Stimulated activated CD4-positive, alpha-beta T cell treated with anti-CD3 and anti-CD28 coated beads, Interleukin-15, amount 100 ng/mL, for 24 hours (primary cell): ENCODE measurements around the gene IMMP2L.

Source experiments
- DNase-seq: peaks from one replicate; pipeline ENCODE4 v3.0.0-alpha.2; 2020

Gene IMMP2L

DNA sequence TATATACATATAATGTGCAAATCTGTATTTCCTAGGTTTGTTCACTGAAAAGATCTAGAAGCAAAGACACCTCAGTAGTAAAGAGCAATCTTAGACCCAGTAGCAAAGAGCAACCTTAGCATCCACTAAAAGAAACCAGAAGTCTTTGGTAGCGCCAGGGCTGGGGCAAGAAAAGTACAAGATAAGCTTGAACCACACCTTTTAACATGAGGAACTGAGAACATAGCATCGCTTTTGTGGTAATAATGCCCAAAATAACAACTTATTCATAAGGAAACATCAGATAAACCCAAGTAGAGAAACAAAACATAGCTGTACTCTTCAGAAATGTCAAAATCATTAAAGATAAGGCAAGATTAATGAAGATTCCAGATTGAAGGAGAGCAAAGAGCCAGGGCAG, 173.4 kb downstream of the IMMP2L start:
- no peak for DNase-seq

DNA sequence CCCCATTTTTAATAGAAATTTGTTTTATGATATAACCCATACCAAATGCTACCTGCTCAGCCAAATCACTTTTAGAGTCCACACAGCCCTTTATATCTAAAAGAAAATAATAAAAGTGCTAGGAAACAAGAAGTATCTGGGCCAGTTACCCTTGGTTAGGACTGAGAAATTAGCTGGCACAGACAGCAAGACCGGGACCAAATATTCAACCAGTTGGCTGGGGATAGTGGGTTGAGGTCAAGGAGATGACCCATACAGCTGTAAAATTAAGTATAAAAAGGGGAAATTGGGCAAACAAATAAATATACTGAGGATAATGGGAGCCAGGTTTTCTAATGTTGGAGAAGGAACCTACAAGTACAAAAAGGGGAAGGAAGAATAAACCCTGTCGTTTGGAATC, 174.3 kb downstream of the IMMP2L start:
- no peak for DNase-seq

DNA sequence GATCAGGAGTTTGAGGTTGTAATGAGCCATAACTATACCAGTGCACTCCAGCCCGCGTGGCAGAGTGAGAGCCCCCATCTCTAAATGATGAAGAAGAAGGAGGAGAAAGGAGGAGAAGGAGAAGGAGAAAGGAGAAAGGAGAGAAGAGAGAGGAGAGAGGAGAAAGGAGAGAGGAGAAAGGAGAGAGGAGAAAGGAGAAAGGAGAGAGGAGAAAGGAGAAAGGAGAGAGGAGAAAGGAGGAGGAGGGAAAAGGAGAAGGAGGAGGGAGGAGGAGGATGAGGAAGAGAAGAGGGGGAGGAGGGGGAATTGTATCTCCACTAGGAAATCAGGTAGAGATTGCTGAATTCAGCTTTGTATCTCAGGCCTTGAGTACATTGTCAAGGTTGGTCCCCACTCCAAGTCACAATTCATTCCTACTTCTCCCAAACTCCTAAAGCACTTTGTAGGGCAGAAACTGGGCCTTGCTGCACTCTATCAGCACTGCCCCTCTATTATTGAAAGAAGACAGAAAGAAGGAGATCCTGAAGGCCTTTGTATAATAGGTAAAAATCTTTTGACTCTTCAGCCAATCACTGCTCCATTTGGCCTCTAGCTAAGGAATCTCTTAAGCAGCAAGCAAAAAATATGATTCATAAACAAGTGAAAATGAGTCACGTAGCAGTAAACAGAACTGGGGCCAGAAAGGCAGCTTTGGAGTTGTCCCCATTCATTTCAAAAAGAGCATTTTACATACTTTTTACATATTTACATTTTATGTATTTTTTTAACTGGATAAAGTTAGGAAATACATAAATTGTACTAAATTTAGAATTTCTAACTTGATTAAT, 178.0 kb downstream of the IMMP2L start:
- no peak for DNase-seq

DNA sequence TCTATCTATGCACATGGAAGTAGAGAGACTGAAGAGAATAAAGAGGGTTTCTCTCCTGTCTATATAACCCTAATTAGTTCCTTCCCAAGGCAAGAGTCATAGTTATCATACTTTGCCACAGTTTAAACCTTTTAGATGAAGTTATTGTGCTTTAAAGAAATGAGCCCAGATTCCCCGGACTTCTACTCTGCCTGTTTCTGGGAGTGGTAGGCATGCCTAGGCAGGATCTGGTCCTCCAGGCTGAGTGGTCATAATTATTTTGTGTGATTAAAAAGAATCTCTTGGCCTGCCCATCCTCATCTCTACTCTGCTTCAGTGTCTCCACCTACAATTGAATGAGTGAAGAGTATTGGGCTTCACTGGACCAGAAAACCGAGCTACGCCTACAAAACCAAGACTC, 179.2 kb downstream of the IMMP2L start:
- DNase-seq: no peak

DNA sequence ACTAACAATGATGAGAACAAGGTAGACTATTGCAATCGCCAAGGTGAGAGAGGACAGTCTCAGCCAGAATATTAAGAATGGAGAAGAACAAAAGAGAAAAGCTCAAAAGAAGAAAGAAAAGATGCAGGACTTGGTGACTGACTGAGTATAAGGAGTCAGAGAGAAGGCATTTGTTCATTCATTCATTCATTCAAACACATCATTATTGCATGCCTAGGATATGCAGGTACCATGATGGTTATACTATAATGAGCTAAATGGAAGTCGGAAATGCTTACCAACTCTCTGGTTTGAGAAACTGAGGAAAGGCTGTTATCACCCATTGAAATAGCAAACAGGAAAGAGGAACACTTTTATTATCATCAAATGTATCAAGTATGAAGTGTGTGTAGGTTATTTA, 180.7 kb downstream of the IMMP2L start:
- DNase-seq: no peak

DNA sequence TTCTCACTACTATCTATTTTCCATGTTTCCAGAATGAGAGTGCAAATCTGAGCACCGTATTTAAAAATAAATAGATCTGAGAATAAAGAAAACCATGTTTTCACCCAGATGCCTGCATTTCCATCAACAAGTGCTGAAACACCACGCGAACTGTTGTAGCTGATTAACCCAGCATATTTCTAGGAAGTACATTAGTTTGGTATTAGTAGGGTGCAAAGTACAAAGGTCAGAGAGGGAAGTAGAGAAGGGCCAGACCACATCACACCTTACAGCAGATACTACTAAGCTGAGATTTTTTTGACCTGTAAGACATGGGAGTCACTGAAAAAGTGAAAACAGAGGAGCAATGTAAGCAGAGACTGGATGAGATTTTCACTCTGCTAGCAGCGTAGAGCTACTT, 181.3 kb downstream of the IMMP2L start:
- no peak for DNase-seq

DNA sequence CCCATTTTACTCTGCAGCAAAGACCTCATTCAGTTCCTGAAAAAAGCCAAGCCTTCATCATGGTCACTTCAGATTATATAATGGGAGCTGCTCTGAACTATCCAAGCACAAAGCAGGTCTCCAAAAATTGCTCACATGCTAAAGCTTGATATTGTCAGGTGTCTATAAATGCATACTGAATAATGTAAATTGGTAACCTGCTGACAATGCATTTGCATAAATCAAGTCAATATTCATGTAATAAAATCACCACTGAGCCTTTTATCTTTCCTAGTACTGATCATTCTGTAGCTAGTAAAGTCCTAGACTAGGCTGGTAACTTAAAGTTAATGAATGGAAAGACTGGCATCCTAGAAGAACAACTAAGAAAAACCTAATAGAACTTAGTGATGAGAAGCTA, 188.3 kb downstream of the IMMP2L start:
- no peak for DNase-seq

DNA sequence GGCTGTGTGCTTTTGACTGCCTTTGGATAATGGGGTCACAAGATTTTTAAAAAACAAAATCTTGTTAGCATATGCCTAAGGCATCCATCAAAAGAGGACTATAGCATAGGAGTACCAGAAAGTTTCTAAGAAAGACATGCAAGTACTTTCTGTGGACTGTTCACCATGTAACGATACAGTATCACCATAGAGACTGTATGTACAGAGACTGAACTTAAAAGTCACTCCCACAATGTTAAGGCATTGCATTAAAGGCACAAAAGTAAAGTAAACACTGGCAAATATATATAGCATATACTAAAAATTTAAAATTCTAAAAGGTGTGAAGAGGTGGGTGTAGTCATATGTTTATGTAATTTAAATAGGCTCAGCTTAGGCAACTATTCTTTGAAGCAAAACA, 190.9 kb downstream of the IMMP2L start:
- DNase-seq: no peak

DNA sequence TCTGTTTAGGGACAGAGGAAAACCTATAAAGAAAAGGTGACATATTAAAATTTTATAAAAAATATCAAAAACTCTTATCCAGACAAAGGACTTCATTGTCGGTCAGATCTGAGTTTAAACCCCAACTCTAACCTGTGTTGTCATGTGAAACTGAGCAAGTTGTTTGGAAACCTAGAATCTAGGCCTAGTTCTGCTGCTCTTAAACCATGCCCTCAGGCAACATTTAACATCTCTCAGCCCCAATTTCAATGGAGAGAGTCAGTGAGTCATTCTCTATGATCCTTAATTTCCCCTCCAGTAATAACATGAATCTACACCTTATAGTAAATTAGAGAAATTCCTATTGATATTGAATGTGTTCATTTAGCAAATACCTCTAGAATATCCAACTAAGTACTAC, 192.3 kb downstream of the IMMP2L start:
- DNase-seq: no peak

DNA sequence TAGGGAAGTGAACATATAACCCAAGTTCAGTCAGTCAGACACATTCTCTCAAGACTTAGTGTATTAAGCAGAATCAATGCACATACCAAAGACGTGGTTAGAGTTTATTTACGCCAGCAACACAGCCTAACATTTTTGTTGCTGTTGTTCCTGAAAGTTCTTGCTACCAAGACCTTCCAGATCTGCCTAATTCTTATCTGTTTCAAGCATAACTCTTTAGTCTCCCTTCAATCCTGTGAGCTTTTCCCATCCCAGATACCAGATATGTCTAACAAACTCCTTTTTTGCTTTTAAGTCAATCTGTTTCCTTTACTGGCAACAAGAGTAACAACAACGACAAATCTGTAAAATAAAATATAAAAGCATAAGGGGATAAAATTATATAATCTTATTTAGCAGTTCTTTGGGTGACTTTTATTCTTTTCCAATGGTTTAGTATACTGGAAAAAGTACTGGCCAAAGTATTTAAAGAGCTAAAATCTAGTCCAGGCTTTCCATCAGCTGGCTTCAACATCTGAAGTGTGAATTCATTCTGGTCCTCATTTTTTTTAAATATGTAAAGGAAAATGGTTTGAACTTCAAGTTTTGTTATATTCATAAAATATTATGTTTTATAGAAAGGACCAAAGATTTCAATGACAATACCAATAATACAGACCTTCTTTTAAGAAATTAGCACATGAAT, 193.8 kb downstream of the IMMP2L start:
- DNase-seq: no peak

DNA sequence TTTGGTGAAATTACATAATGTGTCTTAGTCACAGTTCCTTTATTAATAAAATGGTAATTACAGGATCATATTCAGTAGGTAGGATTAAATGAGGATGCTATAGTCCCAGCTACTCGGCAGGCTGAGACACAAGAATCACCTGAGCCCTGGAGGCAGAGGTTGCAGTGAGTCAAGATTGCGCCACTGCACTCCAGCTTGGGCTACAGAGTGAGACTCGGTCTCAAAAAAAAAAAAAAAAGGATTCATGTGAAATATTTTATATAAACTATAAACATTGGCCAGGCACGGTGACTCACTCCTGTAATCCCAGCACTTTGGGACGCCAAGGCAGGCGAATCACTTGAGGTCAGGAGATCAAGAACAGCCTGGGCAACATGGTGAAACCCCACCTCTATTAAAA, 197.9 kb downstream of the IMMP2L start:
- no peak for DNase-seq

DNA sequence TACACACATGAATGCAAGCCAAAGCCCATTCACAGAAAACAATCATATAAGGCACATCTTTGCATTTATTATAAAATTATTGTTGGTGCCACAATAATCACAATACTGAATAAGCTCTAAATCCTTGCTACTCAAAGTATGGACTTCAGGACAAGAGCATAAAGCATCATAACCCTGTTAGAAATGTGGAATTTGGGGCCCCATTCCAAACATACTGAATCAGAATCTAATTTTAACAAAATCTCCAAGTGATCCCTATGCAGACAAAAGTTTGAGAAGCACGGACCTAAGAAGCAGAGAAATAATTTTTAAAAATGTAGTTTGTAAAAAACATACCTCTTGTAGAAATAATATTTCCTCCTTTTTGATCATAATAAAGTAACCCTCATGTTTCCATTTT, 199.2 kb downstream of the IMMP2L start:
- no peak for DNase-seq

DNA sequence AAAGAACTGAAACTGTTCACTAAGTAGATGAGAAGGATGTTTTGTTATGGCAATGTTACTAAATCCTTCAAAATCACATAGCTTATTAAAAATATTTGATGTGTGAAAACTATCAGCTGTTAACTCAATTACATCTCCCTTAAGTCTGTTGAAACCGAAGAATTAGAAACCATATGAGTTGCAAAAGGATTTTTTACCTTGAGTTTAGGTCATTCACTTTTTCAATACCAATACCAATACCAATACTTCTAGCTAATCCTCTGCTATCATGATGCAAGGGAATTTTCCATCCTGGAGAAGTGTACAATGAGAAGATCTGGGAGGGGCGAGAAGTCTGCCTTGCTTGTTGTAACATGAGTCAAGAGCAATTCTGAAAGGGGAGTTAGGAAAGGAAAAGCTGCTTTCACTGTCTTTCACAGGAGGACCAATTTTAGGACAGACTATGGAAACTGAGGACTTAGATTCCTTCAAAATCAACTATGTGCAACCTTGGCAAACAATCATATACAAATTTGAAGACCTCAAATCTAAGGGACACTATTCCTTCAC, 199.7 kb downstream of the IMMP2L start:
- DNase-seq: no peak

DNA sequence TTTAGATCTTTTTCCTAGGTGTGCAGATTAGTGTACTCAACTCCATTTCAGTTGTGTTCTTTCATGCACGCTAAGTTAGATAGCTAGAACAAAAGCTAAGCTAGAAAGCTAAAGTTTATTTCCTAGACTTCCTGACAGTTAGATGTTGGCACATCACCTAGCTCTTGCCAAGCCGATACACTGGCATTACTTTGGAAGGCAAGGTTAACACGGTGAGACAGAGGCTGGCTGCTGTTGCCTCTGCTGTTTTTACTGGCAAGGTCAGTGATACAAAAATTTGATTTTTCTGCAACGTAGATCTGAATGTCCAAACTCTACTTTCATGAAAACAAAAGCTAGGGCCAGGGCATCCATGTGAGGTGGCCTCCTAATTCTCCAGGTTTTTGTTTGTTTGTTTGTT, 203.4 kb downstream of the IMMP2L start:
- no peak for DNase-seq

DNA sequence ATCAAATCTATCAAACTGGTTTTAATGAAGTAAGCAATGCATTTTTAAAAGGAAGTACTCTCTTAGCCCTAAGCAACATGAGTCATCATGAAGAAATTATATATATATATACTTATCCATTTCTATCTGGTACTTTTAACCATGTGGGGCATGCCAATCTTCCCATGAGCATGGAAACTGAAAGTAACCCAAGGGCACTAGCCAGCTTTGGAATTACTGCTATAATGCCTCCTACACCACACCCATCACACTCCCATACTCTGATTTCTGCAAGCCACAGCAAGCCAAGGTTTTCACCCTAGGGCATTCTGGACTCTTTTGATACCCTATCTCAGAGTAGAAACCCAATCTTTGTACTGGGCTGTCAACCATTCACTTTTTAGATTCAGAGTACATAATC, 204.6 kb downstream of the IMMP2L start:
- no peak for DNase-seq

DNA sequence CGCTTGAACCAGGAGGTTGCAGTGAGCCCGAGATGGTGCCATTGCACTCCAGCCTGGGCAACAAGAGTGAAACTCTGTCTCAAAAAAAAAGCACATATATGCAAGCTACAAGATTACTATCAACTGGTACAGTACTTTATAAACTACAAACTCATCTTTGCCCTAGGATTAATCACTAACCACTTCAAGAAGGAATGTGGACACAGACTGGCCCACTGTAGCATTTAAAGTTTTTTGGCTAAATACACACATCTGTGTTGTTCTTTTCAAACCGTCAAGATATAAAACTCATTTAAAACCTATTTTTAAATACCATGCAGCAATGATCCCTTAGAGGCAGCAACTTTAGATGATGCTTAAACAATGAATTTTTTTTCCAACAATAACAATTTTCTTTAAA, 205.4 kb downstream of the IMMP2L start:
- no peak for DNase-seq

DNA sequence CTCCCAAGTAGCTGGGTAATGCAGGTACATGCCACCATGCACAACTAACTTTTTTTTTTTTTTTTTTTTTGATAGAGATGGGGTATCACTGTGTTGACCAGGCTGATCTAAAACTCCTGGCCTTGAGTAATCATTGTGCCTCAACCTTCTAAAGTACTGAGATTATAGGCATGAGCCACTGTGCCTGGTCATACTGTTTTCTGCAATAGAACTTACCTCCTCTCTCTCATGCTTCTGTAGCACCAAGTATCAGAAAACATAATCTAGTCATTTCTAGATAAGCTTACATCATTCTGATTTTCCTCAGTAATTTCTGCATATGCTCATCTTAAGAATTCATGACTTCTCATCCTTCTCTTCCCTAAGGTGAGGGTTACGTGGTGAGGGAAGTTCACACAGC, 210.0 kb downstream of the IMMP2L start:
- DNase-seq: no peak

DNA sequence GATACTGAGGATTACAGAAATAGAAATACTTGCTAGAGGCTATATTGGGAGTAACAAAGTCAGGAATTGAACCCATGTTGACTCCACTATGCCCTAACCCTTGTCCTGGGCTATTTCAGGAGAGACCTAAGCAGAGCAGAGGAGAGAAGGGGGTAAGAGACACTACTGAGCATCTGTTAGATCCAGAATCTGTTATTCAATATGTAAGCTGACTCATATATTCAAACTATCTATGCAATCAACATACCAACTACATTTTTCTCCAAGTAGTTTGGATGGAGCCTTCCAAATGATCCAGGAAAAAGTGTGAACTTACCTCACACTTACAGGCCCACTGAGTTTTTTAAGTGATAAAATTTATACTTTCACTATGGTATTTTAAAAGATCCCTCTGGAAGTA, 216.1 kb downstream of the IMMP2L start:
- no peak for DNase-seq

DNA sequence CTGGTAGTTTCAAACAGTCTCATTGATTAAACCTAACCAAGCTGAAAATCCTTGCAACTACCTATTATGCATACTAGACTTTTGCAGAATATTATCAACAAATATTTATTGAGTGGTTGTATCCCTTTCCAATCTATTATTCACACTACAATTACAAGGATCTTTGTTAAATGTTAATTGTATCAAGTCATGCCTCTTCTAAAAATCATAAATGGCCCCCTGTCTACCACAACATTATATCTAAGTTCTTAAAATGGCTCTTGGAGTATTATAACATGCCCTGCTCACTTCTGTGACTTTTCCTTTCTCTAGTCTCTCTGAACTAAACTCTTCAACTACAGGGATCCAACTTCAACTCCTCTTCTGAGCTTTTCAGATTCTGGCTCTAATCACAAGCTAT, 219.3 kb downstream of the IMMP2L start:
- DNase-seq: no peak

DNA sequence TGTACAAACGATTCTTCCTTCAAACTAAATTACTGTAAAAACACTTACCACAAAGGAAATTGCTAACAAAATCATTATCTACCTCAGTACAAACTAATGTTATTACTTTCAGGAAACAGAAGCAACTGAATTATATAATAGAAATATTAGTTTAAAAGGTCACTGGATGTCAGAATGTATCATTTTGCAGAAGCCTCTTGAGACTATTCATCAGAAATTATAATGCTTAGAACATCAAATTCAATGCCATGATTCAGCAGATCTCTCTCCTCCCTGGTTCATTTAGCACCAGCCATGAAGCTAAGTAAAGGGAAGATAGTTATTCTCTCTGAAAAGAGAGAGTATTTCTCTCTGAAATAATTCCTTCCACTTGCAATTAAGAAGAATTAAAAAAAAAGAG, 223.3 kb downstream of the IMMP2L start:
- DNase-seq: no peak

DNA sequence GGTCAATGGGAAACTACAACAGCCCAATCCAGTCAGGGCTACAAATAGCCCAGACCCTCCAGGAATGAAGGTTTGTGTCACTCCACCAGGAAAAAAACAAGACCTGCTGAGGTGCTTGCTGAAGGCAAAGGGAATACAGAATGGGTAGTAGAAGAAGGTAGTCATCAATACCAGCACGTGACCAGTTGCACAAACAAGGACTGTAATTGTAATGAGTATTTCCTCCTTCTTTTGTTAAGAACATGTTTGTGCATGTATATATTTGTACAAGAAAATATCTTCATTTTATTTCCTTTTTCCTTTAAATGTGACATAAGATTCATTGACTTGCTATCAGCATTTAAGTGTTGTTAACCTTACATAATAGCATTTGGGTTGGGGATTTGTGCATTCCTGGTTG, 229.3 kb downstream of the IMMP2L start:
- DNase-seq: no peak

DNA sequence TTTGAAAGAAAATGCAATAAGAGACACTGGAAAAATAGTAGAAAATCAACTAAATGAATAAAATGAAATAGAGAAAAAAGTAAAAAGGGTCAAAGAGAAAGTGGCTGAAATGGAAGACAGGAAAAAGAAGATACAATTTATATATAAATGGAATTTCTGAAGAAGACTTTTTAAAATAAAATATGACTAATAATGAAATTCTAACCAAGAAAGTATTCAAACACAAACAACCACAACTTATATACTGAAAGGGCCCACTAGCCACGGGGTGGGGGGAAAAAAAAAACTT, 232.1 kb downstream of the IMMP2L start:
- no peak for DNase-seq

DNA sequence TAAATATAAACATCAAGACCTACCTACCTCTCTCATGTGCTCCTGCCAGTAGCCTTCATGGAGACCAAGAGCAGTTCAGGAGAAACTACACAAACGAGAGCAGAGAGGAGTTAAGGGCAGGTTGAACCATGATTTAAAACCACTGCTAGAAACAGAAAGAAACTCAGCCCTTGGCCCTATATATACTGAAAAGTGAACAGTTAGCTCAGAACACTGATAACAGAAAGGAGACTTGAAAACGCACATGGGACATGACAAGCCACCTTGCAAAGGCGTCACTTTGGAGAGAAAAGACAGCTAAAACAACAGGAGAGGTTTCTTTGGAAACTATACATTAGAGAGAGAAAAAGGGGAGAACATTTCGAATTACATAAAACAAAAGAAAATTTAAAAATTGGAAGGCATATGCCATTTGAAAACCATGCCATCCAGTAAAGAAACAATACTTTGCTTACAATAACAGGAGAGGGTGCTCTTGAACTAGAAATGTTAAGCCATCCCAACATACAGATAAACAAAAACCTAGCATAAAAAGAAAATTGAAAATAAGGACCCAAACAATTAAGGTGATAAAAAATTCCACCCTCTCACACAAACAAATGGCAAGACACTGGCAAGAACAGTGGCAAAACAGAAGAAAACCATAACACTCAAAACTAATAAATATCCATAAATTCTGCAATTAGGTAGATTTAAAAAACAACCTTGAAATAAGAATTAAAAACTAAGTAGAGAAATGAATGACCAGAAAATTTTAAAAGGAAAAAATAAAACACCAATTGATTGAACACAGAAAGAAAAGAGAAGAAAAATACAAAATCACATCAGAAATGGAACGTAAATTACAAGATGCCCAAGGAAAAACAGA, 232.7 kb downstream of the IMMP2L start:
- no peak for DNase-seq

DNA sequence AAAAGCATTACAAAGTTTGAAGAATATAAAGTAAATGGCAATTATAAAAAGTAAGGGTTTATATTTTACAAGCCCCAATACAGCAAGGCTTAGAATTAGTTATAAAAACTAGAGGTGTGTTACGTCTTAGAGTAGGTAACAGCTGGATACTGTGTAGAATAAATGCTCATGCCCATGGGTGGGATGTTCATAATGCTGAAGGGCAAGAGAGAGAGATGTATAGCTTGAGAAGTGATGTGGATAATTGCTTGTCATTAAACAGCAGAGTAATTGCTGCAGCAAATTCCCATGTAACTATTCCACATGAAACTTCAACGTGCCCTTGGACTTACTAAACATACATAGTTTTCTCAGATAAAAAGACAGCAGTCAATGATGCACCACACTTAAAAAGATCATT, 233.8 kb downstream of the IMMP2L start:
- DNase-seq: no peak
